ENCODE results near the gene UNKL. TPM values are rescaled to one million over a fixed set of nuclear protein-coding genes. Genes with fewer than 3 reads are reported as not detected.

UNKL gene
- total and polyA plus RNA-seq, 4 donors, result 7.9 to 31.2 (median 16.9) TPM

- Histone ChIP-seq H3K9ac (ENCODE audit: insufficient read depth in 1 of 2, low read length in 2 of 2) (no peak overlapping the region), H3K9me3 (ENCODE audit: control insufficient read depth in 4 of 4, insufficient read depth in 3 of 4, low read length in 3 of 4) (no peaks in the 10 kb centered on the region), H3K4me1 (ENCODE audit: control insufficient read depth in 5 of 5, insufficient read depth in 5 of 5, low read length in 5 of 5) (peaks cover 4 to 17% (median 6%) of the 10 kb centered on the region in 5 donors), H3K27ac (ENCODE audit: low read depth in 1 of 2, low read length in 1 of 2) (no peak overlapping the region), H3K4me3 (no peak overlapping the region), H3K27me3 (ENCODE audit: control insufficient read depth in 3 of 3, insufficient read depth in 3 of 3, low read length in 2 of 3) (no peaks in the 10 kb centered on the region), H3K36me3 (ENCODE audit: control insufficient read depth in 4 of 4, insufficient read depth in 4 of 4, low read length in 4 of 4) (peaks cover 0 to 7% (median 6%) of the 10 kb centered on the region in 4 donors)
- no peak for DNase-seq
- no peak for TF ChIP-seq CTCF (IDR thresholded peaks at IDR 0.05; ENCODE audit: control extremely low read depth, extremely low read depth)
- 89 to 93% methylated on average over 49 of the region's 49 CpGs for WGBS, 2 donors
- ATAC-seq (ENCODE audit: insufficient read depth, low FRiP score), result no peak
Observed at GRCh38 chr16:1354815-1355540, 59.5 kb downstream of the UNKL start.

DNA sequence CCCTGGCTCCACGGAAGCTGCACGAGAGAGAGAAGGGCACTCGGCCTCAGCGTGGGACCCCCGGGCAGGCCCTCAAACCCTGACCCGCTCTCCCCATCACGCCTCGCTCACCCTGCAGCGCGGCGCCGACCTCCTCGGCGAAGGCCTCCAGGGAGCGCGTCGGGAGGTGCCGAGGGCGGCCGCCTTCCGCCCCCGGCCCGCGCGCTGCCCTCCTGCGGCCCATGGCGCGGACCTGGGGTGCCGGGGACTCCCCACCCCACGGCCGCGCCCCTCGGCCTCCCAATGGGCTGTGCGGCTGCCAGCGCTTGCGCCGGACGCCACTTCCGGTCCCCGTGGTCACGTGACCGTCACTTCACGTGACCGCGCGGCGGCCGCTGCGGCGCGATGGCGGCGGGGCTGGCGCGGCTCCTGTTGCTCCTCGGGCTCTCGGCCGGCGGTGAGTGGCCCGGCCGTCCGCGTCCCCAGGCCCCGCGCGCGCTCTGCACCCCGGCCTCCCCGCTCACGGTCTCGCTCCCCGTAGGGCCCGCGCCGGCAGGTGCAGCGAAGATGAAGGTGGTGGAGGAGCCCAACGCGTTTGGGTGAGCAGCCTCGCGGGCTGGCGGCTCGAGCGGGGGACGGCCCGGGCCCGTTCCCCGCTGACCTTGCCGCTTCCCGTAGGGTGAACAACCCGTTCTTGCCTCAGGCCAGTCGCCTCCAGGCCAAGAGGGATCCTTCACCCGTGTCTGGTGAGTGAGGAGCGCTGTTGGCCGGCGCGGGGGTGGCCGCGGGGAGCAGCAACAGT, 62.7 kb downstream of the UNKL start, which contains the start of the genes GNPTG and TSR3:
GNPTG (plus strand) TSS at position 350 of the 781 bp plus-strand sequence; CDS start at position 385, 35 bp downstream.
TSR3 (minus strand) TSS at position 297 of the 781 bp plus-strand sequence; CDS start at position 223, 74 bp downstream.
- peak; percentile 81 to 95 (median 85) for DNase-seq
- H3K4me1 ChIP-seq (ENCODE audit: control insufficient read depth in 5 of 5, insufficient read depth in 5 of 5, low read length in 5 of 5), result peaks cover 4 to 17% (median 6%) of the 10 kb centered on the region in 5 donors
- H3K4me3 ChIP-seq, result peak within 1 kb of the TSS; percentile 95
- no peak for TF ChIP-seq CTCF (IDR thresholded peaks at IDR 0.05; ENCODE audit: control extremely low read depth, extremely low read depth)
- peaks cover 0 to 23% (median 10%) of the 10 kb centered on the region in 4 donors for H3K36me3 ChIP-seq (ENCODE audit: control insufficient read depth in 4 of 4, insufficient read depth in 4 of 4, low read length in 4 of 4)
- 0 to 1% methylated on average over 71 to 98 of the region's 98 CpGs for WGBS, 2 donors
- no peaks in the 10 kb centered on the region for H3K27me3 ChIP-seq (ENCODE audit: control insufficient read depth in 3 of 3, insufficient read depth in 3 of 3, low read length in 2 of 3)
- ATAC-seq (ENCODE audit: insufficient read depth, low FRiP score), result peak; percentile 82
- H3K9ac ChIP-seq (ENCODE audit: insufficient read depth in 1 of 2, low read length in 2 of 2), result peak within 1 kb of the TSS; percentile 39 to 65
- H3K9me3 ChIP-seq (ENCODE audit: control insufficient read depth in 4 of 4, insufficient read depth in 3 of 4, low read length in 3 of 4), result no peaks in the 10 kb centered on the region
- peak within 1 kb of the TSS; percentile 59 to 87 for H3K27ac ChIP-seq (ENCODE audit: low read depth in 1 of 2, low read length in 1 of 2)

DNA sequence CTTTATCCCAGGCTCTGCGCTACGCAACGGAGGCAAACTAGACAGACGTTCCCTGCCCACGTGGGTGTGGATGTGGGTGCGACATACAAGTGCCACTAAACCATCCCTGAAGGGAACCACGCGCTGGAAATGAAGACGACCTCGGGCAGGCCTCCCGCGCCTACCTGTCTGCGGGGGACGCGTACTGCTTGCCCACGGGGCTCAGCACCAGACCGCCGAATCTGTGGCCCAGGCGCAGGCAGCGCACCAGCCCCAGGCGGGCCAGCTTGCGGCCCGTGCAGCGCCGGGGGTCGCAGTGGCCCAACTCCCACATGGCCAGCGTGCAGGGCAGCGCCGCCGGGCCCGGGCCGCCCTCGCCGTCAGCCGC, 63.3 kb downstream of the UNKL start:
- H3K27ac ChIP-seq (ENCODE audit: low read depth in 1 of 2, low read length in 1 of 2), result peak overlapping the region; percentile 59 to 87
- no peak for DNase-seq
- 0 to 1% methylated on average over 27 to 35 of the region's 35 CpGs for WGBS, 2 donors
- H3K4me3 ChIP-seq, result peak overlapping the region; percentile 95
- peak overlapping the region; percentile 39 to 65 for H3K9ac ChIP-seq (ENCODE audit: insufficient read depth in 1 of 2, low read length in 2 of 2)
- no peaks in the 10 kb centered on the region for H3K27me3 ChIP-seq (ENCODE audit: control insufficient read depth in 3 of 3, insufficient read depth in 3 of 3, low read length in 2 of 3)
- H3K4me1 ChIP-seq (ENCODE audit: control insufficient read depth in 5 of 5, insufficient read depth in 5 of 5, low read length in 5 of 5), result peaks cover 4 to 17% (median 6%) of the 10 kb centered on the region in 5 donors
- no peak for TF ChIP-seq CTCF (IDR thresholded peaks at IDR 0.05; ENCODE audit: control extremely low read depth, extremely low read depth)
- no peaks in the 10 kb centered on the region for H3K9me3 ChIP-seq (ENCODE audit: control insufficient read depth in 4 of 4, insufficient read depth in 3 of 4, low read length in 3 of 4)
- no peak for ATAC-seq (ENCODE audit: insufficient read depth, low FRiP score)
- H3K36me3 ChIP-seq (ENCODE audit: control insufficient read depth in 4 of 4, insufficient read depth in 4 of 4, low read length in 4 of 4), result peaks cover 0 to 23% (median 10%) of the 10 kb centered on the region in 4 donors
